HG03280 (cell line): Measurements from ENCODE around the gene PPP1R27.
A peak's percentile ranks its signal among the peaks of the same experiment; 100 is the strongest.

Experiments used
- ATAC-seq: cut with Tn5 transposase; IDR thresholded peaks from one replicate; pipeline ENCODE4 v1.9.1; 2021; ENCODE audit warnings: mild to moderate bottlenecking, moderate library complexity; ENCODE audit not compliant: unreplicated experiment

PPP1R27 gene

GRCh38 chr17:81834831-81835267 is at the start of gene PPP1R27:
PPP1R27 (minus strand) TSS chr17:81835050; CDS start chr17:81834953, 97 bp downstream.
- ATAC-seq, result no peak

GRCh38 chr17:81884520-81884919 is 49.7 kb upstream of the PPP1R27 start:
- ATAC-seq, result no peak

GRCh38 chr17:81879121-81879520 is 44.3 kb upstream of the PPP1R27 start:
- no peak for ATAC-seq

- no peak for ATAC-seq
These were observed 43.4 kb upstream of the PPP1R27 start for GRCh38 chr17:81878294-81878693.

GRCh38 chr17:81877569-81877968 is 42.7 kb upstream of the PPP1R27 start:
- ATAC-seq, result no peak

GRCh38 chr17:81871387-81872230 is 36.8 kb upstream of the PPP1R27 start:
- ATAC-seq, result peak; percentile 56

GRCh38 chr17:81870981-81871386 is 36.1 kb upstream of the PPP1R27 start, which contains the start of gene ARHGDIA:
ARHGDIA (minus strand) TSS chr17:81871337; CDS start chr17:81869930, 1,407 bp downstream.
- ATAC-seq, result peak; percentile 24

GRCh38 chr17:81870131-81870980 is 35.5 kb upstream of the PPP1R27 start:
- peak; percentile 12 for ATAC-seq

GRCh38 chr17:81869221-81870130 is 34.6 kb upstream of the PPP1R27 start:
- ATAC-seq, result no peak

- ATAC-seq, result no peak
These were observed 33.9 kb upstream of the PPP1R27 start for GRCh38 chr17:81868674-81869220.

GRCh38 chr17:81867991-81868673 is 33.3 kb upstream of the PPP1R27 start:
- no peak for ATAC-seq

- ATAC-seq, result no peak
These were observed 32.5 kb upstream of the PPP1R27 start for GRCh38 chr17:81867170-81867990.

- ATAC-seq, result no peak
These were observed 31.8 kb upstream of the PPP1R27 start for GRCh38 chr17:81866440-81867169.

GRCh38 chr17:81865733-81866439 is 31.0 kb upstream of the PPP1R27 start:
- ATAC-seq, result no peak

- no peak for ATAC-seq
These were observed 30.5 kb upstream of the PPP1R27 start for GRCh38 chr17:81865358-81865732.

- no peak for ATAC-seq
These were observed 29.3 kb upstream of the PPP1R27 start for GRCh38 chr17:81863833-81864768.
